ENCODE measurements around the gene CDH26.

DNA sequence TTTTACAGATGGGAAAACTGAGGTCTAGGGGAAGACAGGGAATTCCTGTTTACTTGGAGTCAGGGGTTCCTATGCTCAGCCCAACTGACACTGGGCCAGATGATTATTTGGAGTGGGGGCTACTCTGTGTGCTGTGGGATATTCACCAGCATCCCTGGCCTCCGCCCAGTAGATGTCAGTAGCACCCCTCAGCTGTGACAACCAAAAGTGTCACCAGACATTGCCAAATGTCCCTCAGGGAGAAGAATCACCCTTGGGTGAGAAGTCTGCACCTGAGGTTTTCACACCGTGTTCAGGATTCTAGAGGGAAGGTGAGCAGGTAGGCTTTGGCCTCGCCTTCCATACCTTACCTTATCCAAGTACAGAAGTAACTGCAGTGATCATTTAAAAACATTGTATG lies 27.6 kb downstream of the CDH26 start:
- TF ChIP-seq, protein P1, sequence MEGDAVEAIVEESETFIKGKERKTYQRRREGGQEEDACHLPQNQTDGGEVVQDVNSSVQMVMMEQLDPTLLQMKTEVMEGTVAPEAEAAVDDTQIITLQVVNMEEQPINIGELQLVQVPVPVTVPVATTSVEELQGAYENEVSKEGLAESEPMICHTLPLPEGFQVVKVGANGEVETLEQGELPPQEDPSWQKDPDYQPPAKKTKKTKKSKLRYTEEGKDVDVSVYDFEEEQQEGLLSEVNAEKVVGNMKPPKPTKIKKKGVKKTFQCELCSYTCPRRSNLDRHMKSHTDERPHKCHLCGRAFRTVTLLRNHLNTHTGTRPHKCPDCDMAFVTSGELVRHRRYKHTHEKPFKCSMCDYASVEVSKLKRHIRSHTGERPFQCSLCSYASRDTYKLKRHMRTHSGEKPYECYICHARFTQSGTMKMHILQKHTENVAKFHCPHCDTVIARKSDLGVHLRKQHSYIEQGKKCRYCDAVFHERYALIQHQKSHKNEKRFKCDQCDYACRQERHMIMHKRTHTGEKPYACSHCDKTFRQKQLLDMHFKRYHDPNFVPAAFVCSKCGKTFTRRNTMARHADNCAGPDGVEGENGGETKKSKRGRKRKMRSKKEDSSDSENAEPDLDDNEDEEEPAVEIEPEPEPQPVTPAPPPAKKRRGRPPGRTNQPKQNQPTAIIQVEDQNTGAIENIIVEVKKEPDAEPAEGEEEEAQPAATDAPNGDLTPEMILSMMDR (IDR thresholded peaks at IDR 0.05): no peak
- TF ChIP-seq, protein P2, sequence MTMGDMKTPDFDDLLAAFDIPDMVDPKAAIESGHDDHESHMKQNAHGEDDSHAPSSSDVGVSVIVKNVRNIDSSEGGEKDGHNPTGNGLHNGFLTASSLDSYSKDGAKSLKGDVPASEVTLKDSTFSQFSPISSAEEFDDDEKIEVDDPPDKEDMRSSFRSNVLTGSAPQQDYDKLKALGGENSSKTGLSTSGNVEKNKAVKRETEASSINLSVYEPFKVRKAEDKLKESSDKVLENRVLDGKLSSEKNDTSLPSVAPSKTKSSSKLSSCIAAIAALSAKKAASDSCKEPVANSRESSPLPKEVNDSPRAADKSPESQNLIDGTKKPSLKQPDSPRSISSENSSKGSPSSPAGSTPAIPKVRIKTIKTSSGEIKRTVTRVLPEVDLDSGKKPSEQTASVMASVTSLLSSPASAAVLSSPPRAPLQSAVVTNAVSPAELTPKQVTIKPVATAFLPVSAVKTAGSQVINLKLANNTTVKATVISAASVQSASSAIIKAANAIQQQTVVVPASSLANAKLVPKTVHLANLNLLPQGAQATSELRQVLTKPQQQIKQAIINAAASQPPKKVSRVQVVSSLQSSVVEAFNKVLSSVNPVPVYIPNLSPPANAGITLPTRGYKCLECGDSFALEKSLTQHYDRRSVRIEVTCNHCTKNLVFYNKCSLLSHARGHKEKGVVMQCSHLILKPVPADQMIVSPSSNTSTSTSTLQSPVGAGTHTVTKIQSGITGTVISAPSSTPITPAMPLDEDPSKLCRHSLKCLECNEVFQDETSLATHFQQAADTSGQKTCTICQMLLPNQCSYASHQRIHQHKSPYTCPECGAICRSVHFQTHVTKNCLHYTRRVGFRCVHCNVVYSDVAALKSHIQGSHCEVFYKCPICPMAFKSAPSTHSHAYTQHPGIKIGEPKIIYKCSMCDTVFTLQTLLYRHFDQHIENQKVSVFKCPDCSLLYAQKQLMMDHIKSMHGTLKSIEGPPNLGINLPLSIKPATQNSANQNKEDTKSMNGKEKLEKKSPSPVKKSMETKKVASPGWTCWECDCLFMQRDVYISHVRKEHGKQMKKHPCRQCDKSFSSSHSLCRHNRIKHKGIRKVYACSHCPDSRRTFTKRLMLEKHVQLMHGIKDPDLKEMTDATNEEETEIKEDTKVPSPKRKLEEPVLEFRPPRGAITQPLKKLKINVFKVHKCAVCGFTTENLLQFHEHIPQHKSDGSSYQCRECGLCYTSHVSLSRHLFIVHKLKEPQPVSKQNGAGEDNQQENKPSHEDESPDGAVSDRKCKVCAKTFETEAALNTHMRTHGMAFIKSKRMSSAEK (CRISPR knock-in tag; IDR thresholded peaks at IDR 0.05; ENCODE audit: borderline replicate concordance): no peak
- TF ChIP-seq ETV6 (CRISPR knock-in tag; IDR thresholded peaks at IDR 0.05): no peak
- no peak for TF ChIP-seq HMGA2 (CRISPR knock-in tag; IDR thresholded peaks at IDR 0.05)
- TF ChIP-seq TCF7 (CRISPR knock-in tag; IDR thresholded peaks at IDR 0.05; ENCODE audit: low read depth): no peak
- no peak for TF ChIP-seq NFYB (CRISPR knock-in tag; conservative IDR thresholded peaks at IDR 0.05; ENCODE audit: low read depth)
- TF ChIP-seq SMAD3 (CRISPR knock-in tag; IDR thresholded peaks at IDR 0.05; ENCODE audit: borderline replicate concordance): no peak
- no peak for TF ChIP-seq FOXJ3 (CRISPR knock-in tag; IDR thresholded peaks at IDR 0.05; ENCODE audit: borderline replicate concordance)
- TF ChIP-seq, protein P3, sequence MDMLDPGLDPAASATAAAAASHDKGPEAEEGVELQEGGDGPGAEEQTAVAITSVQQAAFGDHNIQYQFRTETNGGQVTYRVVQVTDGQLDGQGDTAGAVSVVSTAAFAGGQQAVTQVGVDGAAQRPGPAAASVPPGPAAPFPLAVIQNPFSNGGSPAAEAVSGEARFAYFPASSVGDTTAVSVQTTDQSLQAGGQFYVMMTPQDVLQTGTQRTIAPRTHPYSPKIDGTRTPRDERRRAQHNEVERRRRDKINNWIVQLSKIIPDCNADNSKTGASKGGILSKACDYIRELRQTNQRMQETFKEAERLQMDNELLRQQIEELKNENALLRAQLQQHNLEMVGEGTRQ (CRISPR knock-in tag; IDR thresholded peaks at IDR 0.05): no peak
- no peak for TF ChIP-seq SMAD4 (CRISPR knock-in tag; IDR thresholded peaks at IDR 0.05)

Data from WTC11 (cell line).